ENCODE data around the gene PHF3.

PHF3 gene, protein sequence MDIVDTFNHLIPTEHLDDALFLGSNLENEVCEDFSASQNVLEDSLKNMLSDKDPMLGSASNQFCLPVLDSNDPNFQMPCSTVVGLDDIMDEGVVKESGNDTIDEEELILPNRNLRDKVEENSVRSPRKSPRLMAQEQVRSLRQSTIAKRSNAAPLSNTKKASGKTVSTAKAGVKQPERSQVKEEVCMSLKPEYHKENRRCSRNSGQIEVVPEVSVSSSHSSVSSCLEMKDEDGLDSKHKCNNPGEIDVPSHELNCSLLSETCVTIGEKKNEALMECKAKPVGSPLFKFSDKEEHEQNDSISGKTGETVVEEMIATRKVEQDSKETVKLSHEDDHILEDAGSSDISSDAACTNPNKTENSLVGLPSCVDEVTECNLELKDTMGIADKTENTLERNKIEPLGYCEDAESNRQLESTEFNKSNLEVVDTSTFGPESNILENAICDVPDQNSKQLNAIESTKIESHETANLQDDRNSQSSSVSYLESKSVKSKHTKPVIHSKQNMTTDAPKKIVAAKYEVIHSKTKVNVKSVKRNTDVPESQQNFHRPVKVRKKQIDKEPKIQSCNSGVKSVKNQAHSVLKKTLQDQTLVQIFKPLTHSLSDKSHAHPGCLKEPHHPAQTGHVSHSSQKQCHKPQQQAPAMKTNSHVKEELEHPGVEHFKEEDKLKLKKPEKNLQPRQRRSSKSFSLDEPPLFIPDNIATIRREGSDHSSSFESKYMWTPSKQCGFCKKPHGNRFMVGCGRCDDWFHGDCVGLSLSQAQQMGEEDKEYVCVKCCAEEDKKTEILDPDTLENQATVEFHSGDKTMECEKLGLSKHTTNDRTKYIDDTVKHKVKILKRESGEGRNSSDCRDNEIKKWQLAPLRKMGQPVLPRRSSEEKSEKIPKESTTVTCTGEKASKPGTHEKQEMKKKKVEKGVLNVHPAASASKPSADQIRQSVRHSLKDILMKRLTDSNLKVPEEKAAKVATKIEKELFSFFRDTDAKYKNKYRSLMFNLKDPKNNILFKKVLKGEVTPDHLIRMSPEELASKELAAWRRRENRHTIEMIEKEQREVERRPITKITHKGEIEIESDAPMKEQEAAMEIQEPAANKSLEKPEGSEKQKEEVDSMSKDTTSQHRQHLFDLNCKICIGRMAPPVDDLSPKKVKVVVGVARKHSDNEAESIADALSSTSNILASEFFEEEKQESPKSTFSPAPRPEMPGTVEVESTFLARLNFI (N-terminal part only)

DNA sequence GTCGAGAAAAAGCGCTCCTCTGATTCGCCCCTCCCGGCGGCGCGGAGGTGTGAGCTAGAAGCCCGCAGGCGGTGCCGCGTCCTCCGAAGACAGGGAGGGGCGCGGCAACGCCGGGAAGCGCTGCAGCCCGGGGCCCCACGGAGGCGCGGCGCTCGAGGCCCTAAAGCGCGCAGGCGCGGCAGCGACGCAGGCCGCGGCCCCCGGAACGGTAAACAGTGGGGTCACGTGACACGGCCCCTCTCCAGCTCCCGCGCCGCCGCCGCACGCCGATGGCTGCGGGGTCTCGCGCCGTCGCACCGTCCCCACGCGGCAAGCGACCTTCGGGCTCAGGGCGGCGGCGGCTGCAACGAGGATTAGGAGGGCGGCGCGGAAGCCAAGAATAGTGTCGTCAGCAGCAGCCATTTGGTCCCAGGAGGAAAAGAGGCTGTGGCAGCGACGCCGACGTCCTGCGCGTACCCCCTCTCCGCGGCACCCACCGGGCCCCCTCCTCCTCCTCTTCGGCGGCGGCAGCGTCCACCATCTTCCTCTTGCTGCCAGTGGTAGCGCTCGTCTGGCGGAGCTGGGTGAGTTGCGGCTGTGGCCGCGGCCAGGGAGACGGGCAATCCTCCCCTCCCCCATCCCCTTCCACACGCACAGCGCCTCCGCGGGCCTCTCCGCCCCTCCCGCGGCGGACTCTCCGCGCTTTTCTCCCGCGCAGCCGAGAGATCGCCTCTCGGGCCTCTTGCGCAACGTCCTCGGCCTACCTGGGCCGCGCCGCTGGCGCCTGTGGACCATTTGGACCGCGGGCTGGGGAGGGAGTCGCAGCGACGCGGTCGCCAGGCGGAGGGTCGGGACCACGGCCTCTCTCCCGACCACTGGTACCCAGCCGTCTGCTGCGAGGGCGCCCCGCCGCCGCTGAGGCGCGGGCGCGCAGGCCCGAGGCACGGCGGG lies at the start of gene PHF3:
Gene PHF3 (plus strand): TSS at position 215 of the 930 bp plus-strand sequence. CDS start 10,750 bp downstream, outside the sequence.
- DNase-seq (ENCODE audit: low read depth), result peak; percentile 70

DNA sequence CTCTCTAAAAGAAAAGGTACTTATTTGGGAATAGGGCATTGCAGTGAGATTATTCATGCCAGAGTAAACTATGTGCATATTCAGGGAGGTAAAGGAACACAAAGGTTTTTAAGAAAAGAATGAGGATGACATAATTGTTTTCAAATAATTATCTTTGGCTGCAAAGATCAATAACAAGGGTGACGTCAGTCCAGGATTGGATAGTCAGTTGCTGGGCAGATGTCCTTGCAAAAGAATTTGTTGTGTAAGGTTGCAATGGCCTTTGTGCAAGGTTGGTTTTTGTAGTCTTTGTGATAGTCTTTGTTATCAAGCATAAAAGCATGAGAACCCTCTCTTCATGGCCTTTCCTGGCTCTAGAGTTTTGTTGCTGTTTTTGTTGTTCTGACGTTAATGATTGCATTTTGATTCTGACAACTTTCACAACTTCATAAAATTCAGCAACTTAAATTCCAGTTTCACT lies 45.6 kb upstream of the PHF3 start:
- no peak for DNase-seq (ENCODE audit: low read depth)

DNA sequence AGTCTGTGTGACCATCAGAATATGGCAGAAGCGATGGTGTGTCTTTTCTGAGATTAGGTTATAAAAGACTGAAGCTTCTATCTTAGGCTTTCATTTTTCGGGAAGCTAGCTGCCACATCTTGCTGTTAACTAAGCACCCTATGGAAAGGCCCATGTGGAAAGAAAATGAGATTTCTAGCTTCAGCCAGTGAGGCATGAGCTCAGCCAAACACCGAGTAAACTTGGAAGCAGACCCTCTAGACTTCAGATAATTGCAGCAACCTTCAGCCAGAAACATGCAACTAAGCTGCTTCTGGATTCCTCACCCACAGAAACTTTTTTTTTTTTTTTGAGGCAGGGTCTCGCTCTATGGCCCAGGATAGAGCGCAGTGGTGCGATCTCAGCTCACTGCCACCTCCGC lies 42.7 kb upstream of the PHF3 start:
- DNase-seq (ENCODE audit: low read depth), result no peak

DNA sequence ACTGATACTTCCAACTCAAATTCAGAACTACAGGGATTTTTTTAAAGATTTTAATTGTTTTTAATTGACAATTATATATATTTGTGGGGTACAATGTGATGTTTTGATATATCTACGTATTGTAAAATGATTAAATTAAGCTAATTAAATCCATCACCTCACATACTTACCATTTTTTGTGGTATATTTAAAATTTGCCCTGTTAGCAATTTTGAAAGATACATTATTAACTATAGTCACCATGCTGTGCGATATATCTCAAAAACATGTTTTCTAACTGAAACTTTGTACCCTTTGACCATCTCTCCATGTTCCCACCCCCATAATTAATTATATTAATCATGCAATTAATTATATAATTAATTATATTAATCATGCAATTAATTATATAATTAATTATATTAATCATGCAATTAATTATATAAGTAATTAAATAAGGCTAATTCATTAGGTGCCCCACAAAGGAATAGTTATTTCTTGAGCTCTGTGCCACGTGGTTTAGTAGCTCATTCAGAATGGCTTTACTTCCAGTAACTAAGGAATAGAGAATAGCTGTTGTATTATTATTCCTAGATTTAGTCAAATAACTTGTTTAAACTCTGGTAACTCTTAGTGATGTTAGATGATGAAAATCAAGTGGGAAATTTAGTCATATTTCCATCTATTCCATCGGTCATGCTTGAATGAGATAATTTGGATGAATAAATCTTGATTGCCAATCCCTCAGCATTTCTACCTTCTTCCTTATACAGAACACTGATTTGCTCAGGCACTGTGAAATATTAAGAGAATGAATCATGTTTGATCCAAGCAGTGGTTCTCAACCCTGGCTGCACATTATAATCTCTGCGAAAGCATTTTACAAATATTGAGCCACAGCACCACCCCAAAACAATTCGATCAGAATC lies 38.2 kb upstream of the PHF3 start:
- DNase-seq (ENCODE audit: low read depth), result no peak

DNA sequence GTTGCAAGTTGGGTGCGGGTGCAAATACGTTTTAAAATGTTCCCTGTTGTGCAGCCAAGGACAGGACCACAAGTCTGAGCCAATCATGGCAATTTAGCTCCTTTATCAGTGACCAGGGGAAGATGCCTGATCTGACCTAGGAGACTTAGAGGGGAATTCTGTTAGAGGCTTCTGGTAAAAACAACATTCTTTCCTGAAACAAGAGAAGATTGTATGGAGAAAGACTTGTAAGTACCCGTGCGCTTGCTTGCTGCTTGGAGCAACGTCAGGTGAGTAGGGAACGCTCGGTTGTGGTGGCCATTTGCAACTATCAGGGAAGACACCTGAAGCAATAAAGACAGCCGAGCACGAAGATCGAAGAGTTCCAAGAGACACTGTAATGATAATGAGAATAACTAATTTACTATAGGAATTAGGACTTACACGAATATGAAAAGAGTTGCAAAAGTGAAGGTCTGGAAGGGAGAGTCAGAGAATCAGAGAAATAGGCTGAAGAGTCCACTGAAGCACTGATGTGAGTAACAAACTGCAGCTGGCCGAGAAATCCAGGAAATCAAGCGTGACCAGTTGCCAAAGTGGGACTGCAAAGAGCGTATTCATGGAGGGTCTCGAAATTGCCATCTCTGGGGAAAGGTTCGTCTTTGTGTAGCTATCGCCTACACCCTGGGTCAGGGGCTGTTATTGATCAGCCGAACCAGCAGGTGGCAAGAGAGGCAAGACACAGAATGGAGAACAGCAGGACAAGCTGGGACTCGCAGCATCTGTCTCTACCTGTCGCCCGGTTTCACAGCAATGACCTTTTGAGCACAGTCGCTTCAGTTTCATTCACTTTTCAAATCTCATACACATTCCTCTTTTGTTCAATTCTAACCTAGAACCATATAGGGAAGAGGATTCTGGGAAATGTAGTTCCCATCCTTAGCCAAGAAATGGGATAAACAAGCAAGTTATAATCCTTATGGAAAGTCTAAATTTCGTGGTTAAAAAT lies 37.3 kb upstream of the PHF3 start:
- peak; percentile 31 for DNase-seq (ENCODE audit: low read depth)

DNA sequence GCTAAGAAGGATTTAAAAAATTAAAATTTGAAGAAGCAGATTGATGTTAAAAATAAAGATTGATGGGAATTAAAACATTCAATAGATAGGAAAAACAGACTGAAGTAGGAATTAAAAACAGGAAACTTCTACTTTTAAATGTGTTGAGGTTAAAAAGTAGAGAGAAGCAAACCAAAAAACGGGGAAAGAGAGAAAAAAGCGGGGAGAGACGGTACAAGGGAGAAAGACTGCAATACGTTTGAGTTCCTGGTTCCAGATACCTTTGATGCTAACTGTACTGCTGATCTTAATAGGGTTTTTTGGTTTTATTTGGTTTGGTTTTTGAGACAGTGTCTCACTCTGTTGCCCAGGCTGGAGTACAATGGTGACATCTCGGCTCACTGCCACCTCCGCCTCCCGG lies 36.4 kb upstream of the PHF3 start:
- no peak for DNase-seq (ENCODE audit: low read depth)

DNA sequence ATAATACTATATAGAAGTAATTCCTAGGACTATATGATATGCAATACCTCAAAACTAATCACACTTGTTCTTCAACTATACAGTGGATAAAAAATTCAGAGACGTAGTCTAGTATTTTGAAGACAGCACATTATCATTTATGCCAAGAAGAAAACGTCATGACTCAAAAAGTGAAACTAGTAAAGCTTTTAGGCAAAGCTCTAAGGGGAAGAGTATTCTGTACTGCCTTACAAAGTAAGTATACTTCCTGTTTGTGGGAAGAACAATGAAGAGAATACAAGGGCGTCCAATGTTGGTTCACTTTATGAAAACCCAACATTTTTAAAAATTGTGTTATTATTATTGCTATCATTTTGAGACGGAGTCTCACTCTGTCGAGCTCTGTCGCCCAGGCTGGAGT lies 35.5 kb upstream of the PHF3 start:
- no peak for DNase-seq (ENCODE audit: low read depth)

DNA sequence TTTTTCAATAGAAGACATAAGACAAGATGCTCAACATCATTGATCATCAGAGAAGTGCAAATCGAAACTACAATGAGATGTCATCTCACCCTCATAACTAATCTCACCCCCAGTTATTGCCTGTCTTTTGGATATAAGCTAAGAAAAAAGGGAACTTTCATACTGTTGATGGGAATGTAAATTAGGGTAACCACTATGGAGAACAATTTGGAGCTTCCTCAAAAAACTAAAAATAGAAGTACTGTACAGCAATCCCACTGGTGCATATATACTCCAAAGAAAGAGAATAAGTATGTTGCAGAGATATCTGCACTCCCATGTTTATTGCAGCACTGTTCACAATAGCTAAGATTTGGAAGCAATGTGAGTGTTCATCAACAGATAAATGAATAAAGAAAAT lies 26.4 kb upstream of the PHF3 start:
- DNase-seq (ENCODE audit: low read depth), result no peak

DNA sequence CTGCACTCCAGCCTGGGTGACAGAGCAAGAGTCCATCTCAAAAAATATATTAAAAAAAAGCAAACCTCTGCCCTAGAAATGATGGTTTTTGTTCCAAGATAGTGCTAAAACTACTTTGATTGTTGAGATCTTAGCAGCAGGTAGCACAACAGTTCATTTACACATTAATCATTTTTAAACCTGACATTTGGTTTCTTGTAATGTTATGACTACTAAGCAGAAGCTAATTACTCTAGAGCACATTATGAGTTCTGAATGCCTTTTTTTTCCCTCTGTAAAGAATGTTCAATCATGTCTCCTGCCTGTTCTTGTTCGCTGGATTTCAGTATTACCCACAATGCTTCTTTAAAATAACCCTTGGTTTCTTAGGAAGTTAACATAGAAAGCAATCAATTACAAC lies 24.7 kb upstream of the PHF3 start:
- no peak for DNase-seq (ENCODE audit: low read depth)

DNA sequence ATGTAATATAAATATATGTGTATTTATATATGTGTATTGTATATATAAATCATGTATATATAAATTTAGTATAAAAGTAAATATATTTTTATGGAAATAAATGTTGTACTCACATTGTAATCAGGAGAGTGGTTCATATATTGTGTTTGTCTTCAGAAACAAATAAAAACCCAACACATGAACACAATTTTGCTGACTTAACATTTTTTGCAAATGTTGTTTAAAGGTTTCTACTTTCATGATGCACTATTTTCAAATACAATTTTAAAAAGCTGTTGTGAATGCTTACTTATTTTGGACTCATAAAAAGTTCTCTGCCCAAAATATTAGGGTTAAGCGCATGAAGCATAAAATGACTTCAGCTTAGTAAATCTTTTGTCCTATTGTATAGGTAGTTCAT lies 24.0 kb upstream of the PHF3 start:
- no peak for DNase-seq (ENCODE audit: low read depth)

DNA sequence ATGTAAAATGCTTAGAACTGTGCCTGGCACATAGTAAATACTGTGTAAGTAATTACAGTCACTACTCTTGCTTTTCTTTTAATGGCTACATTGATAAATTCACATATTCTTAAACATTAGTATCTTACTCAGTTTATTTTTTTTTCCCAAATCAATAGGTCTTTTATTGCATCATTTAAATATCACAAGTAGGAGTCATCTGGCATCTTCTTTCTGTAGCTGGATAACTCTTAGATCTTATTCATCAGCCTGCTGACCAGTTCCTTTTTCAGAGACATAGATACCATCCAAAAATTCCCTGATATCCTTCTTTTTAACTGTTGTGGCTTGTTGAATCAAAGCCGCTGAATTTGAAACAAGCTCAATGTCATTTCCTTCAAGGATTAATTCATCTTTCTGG lies 20.0 kb upstream of the PHF3 start:
- DNase-seq (ENCODE audit: low read depth), result no peak

DNA sequence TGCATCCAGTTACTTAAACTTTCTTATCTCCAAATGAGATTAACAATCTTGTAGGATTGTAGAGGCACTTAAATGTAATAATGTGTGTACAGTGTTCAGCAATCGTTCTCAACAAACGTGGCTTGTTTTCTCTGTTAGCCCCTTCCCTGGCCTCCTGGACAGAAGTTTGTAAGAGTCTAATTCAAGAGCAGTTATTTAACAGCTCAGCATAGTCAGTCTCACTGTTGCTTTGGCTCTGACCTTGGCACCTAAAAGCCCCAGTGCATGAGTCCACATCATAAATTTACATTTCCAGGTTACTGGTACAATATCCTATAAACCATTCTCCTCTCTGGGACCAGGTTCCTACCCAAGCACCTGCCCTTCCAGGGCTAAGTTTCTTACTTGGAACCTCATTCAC lies 11.5 kb upstream of the PHF3 start:
- DNase-seq (ENCODE audit: low read depth), result no peak

DNA sequence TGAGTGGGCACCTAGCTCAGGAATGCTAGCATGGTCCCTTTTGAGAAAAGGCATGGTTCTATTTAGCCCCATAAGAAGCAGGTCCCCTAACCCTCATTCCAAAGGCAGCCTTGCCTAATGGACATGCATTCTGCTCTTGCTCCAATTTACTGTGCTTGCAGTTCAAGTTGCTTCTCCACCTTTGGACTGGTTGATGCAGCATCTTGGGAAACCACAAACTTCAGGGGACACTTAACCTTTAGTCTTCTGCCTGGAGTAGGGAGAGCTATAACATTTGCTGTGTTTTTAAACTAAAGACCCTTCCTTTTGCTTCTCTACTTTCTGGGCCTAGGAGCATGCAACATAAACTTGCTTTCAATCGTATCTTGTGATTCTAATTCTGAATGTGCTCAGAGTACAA lies 5.1 kb upstream of the PHF3 start:
- no peak for DNase-seq (ENCODE audit: low read depth)

DNA sequence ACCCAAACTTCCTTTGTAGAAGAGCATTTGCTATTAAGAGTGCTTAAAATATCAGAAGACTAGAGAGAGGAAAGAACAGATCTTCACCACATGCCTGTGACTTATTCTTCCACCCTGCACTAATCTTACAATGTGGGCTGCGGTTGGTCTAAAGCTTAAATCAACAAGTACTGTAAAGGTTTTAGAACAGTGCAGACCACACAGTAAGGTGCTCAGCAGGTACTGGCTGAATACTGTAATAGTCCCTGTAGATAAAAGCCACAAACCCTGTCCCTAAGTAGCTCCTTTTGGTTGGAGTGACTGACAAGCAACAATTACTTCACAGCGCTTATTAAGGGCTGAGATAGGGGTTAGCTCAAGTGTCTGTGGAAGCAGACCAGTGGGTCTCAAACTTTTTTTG lies 972 bp upstream of the PHF3 start:
- DNase-seq (ENCODE audit: low read depth), result no peak

DNA sequence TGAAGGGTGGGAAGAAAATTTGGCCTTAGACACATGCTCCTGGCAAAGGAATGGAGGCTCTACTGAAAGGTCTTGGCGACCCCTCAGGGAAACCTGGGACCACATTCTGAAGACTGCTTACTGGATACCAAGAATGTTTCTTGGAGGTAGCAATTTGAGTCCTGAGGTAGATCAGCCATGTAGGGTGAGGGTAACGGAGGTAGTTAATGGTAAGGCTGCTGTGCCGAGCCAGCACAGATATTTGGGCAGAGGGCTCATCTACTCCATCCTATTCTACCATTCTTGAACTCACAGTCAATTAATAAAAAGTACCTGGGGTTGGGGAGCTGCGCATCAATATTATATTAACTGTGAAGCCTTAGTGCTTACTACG lies 401 bp upstream of the PHF3 start:
- DNase-seq (ENCODE audit: low read depth), result no peak

DNA sequence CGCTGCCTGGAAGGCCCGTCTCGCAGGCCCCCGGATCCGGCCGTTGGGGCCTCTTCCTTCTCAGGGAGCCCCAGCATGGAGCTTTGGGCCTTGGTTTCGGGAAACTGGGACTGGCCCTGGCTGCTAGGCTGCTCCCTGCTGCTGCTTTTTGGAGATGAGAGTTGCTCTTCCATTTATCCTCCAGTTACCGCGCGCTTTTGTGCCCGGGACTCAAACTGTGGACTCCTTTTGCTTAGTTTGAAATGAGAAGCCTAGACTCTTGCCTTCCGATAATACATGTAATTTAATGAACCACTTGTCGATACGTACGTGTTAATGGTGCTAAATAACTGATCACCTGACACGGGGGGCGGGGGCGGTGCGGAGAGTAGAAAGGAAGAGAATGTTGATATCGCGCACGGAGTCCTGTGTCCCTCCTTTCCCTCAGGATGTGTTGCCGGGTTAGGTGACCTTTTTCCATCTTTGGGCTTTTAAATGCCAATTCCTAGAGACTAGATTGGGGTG lies 968 bp downstream of the PHF3 start:
- no peak for DNase-seq (ENCODE audit: low read depth)

DNA sequence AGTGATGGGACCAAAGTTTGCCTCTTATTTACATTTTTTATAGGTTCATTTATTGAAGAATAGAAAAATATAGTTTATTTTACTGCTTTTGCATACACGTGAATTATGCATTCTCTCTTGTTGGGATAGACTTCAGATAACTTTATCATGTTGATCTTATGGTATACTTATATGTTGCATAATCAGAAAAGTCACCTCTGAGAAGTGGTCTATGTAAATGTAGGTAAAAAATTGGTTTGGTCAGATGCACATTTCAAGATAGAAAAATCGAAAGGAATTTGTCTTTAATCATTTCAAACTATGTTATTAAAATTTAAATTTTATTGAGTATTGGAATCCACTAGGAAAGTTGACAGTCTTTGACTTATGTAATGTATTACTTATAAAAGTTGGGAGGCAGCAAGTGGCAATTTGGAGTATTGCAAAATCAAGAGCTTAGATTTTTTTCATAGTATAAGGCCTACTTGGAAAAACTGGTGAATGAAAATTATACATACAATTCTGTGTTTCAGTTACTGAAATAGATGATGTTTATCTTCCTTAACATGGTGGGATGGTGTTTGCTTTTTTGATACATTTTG lies 2.4 kb downstream of the PHF3 start:
- no peak for DNase-seq (ENCODE audit: low read depth)

DNA sequence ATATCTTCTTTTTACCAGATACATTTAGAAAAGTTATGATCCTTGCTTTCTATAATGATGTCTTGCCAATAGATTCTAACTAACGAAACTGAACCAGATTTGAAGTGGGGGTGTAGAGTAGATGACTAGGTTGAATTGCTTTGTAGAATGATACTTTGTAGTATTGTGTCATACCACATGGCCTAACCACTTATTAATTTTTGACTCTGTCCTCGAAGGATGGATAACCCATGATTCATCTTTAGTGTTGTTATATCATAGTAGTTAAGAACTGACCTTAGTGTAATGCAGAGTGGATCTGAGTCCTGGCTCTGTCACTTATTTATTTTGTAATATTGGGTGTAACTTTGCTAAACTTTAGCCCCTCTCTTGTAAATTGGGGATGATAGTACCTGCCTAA lies 4.5 kb downstream of the PHF3 start:
- peak; percentile 54 for DNase-seq (ENCODE audit: low read depth)

DNA sequence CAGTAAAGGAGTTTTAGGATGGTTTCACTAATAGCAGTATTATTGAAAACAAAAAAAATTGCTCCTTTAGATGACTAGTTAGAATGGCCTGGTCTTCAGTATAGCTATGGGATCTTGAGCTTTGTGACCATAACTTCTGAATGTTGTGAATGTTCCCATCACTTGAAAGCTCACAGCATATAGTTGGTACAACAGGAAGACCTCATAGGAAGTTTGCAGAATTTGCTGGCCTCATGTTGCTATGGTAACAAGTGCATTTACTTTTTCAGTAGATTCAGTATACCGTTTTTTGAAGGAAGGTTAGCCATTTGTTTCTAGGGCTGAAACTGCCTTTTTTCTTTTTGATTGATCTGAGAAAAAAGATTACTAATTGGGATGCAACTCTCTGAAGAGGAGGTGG lies 8.3 kb downstream of the PHF3 start:
- DNase-seq (ENCODE audit: low read depth), result no peak

Measured in stromal cell of bone marrow (primary cell).